ENCODE measurements around the gene IL17RE. TPM values are rescaled to one million over a fixed set of nuclear protein-coding genes. Genes with fewer than 3 reads are reported as not detected.

Gene IL17RE
- total and polyA plus RNA-seq, 8 donors = 6.4 to 15.6 (median 9.6) TPM

DNA sequence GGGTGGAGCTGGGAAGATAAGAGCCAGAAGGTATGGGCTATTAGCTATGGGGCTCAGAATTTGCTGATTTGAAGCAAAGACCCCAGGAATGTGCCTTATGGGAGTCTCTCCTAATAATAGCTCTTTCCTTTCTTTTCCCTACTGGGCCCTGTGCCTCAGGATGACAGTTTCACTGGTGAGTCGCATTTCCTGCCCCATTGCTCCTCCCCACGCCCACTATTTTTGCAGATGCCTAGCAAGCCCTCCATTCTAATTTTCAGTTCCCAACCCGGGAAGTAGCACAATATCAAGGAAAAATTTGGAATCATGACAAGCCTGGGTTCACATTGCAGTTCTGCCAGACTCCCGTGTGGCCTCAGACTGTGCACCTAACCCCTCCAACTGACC, 583 bp downstream of the IL17RE start:
- WGBS, 2 donors = 7 to 8% methylated on average over 4 of the region's 4 CpGs
- H3K9me3 ChIP-seq = no peaks in the 10 kb centered on the region
- H3K4me1 ChIP-seq = peaks cover 24 to 27% (median 25%) of the 10 kb centered on the region in 3 donors
- H3K36me3 ChIP-seq = no peaks in the 10 kb centered on the region
- DNase-seq = no peak
- peak; percentile 5 to 24 (median 12) for ATAC-seq
- H3K4me3 ChIP-seq = peak overlapping the region; percentile 10 to 53 (median 28)
- no peak for FAIRE-seq
- intact Hi-C loops (cut with DNase I) = no loop called here
- no peaks in the 10 kb centered on the region for H3K27me3 ChIP-seq
- peak overlapping the region; percentile 7 to 73 (median 60) for H3K27ac ChIP-seq
- TF ChIP-seq, protein P1, sequence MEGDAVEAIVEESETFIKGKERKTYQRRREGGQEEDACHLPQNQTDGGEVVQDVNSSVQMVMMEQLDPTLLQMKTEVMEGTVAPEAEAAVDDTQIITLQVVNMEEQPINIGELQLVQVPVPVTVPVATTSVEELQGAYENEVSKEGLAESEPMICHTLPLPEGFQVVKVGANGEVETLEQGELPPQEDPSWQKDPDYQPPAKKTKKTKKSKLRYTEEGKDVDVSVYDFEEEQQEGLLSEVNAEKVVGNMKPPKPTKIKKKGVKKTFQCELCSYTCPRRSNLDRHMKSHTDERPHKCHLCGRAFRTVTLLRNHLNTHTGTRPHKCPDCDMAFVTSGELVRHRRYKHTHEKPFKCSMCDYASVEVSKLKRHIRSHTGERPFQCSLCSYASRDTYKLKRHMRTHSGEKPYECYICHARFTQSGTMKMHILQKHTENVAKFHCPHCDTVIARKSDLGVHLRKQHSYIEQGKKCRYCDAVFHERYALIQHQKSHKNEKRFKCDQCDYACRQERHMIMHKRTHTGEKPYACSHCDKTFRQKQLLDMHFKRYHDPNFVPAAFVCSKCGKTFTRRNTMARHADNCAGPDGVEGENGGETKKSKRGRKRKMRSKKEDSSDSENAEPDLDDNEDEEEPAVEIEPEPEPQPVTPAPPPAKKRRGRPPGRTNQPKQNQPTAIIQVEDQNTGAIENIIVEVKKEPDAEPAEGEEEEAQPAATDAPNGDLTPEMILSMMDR (IDR thresholded peaks at IDR 0.05) = no peak

DNA sequence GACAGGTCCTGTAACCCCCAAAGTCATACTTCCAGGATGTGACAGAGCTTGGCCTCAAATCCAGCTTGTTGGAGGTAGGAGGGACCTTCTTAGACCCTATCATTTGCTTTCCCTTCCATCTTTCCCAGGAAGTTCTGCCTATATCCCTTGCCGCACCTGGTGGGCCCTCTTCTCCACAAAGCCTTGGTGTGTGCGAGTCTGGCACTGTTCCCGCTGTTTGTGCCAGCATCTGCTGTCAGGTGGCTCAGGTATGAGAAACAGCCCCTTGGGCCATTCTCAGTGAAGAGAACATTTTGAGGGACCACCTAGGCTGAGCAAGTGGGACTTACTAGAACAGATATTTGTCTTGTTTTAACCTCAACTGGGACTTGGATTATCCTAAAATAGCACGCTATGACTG, 1.3 kb downstream of the IL17RE start:
- peak in 1 of 6 donors; percentile 45 for DNase-seq
- WGBS, 2 donors = 45 to 52% methylated on average over 4 of the region's 4 CpGs
- intact Hi-C loops (cut with DNase I) = no loop called here
- H3K9me3 ChIP-seq = no peaks in the 10 kb centered on the region
- peaks cover 18 to 20% (median 19%) of the 10 kb centered on the region in 3 donors for H3K4me1 ChIP-seq
- TF ChIP-seq, protein P1 (IDR thresholded peaks at IDR 0.05) = no peak
- H3K4me3 ChIP-seq = peak overlapping the region in 2 of 4 donors; percentile 37 to 53
- no peak overlapping the region for H3K27ac ChIP-seq
- H3K36me3 ChIP-seq = no peaks in the 10 kb centered on the region
- ATAC-seq = no peak
- FAIRE-seq = no peak
- no peaks in the 10 kb centered on the region for H3K27me3 ChIP-seq

GRCh38 chr3:9906480-9906879, 3.8 kb downstream of the IL17RE start:
- H3K36me3 ChIP-seq = peaks cover 0 to under 1% (median 0%) of the 10 kb centered on the region in 3 donors
- intact Hi-C loops (cut with DNase I) = no loop called here
- DNase-seq (no peak), FAIRE-seq (no peak), ATAC-seq (no peak)
- TF ChIP-seq, protein P1 (IDR thresholded peaks at IDR 0.05) = no peak
- H3K27me3 ChIP-seq = no peaks in the 10 kb centered on the region
- 88 to 90% methylated on average over 5 of the region's 5 CpGs for WGBS, 2 donors
- peaks cover 8 to 14% (median 11%) of the 10 kb centered on the region in 3 donors for H3K4me1 ChIP-seq
- H3K27ac ChIP-seq = no peak overlapping the region
- no peak overlapping the region for H3K4me3 ChIP-seq
- no peaks in the 10 kb centered on the region for H3K9me3 ChIP-seq

GRCh38 chr3:9908286-9908685, 5.6 kb downstream of the IL17RE start:
- WGBS, 2 donors = 91 to 96% methylated on average over 3 of the region's 3 CpGs
- no peaks in the 10 kb centered on the region for H3K27me3 ChIP-seq
- H3K27ac ChIP-seq = no peak overlapping the region
- TF ChIP-seq, protein P1 (IDR thresholded peaks at IDR 0.05) = no peak
- H3K4me1 ChIP-seq = peaks cover 3 to 7% (median 7%) of the 10 kb centered on the region in 3 donors
- FAIRE-seq (no peak), ATAC-seq (no peak), DNase-seq (no peak)
- H3K36me3 ChIP-seq = peaks cover 0 to 7% (median 0%) of the 10 kb centered on the region in 3 donors
- H3K9me3 ChIP-seq = no peaks in the 10 kb centered on the region
- intact Hi-C loops (cut with DNase I) = no loop called here
- H3K4me3 ChIP-seq = no peak overlapping the region

- H3K4me1 ChIP-seq = peaks cover 0 to 6% (median 2%) of the 10 kb centered on the region in 3 donors
- ATAC-seq (peak in 3 of 4 donors; percentile 38 to 65 (median 46)), FAIRE-seq (no peak), DNase-seq (no peak)
- 68 to 71% methylated on average over 7 of the region's 7 CpGs for WGBS, 2 donors
- no peaks in the 10 kb centered on the region for H3K27me3 ChIP-seq
- TF ChIP-seq, protein P1 (IDR thresholded peaks at IDR 0.05) = no peak
- H3K4me3 ChIP-seq = no peak overlapping the region
- H3K27ac ChIP-seq = no peak overlapping the region
- H3K9me3 ChIP-seq = no peaks in the 10 kb centered on the region
- intact Hi-C loops (cut with DNase I) = no loop called here
- H3K36me3 ChIP-seq = peaks cover 0 to 7% (median 0%) of the 10 kb centered on the region in 3 donors
Observed at GRCh38 chr3:9909221-9910013, 6.8 kb downstream of the IL17RE start.
